Measurements from ENCODE around the gene TNFAIP3.

The TNFAIP3 gene

GRCh38 chr6:137880746-137881521 is 13.9 kb downstream of the TNFAIP3 start:
- no peak for ATAC-seq
- TF ChIP-seq CSDC2 (CRISPR knock-in tag; IDR thresholded peaks at IDR 0.05) (no peak), ZFP3 (CRISPR knock-in tag; IDR thresholded peaks at IDR 0.05) (no peak), TCF4 (CRISPR knock-in tag; IDR thresholded peaks at IDR 0.05; ENCODE audit: borderline replicate concordance) (no peak), ZFP30 (CRISPR knock-in tag; IDR thresholded peaks at IDR 0.05) (no peak), ZC3H10 (CRISPR knock-in tag; IDR thresholded peaks at IDR 0.05) (no peak), SNAI2 (CRISPR knock-in tag; IDR thresholded peaks at IDR 0.05) (no peak)

- TF ChIP-seq POU6F1 (CRISPR knock-in tag; IDR thresholded peaks at IDR 0.05; ENCODE audit: borderline replicate concordance, low read depth) (no peak), ZNF565 (CRISPR knock-in tag; conservative IDR thresholded peaks at IDR 0.05; ENCODE audit: low read depth) (no peak), BACH2 (CRISPR knock-in tag; IDR thresholded peaks at IDR 0.05; ENCODE audit: borderline replicate concordance) (no peak), TCF4 (CRISPR knock-in tag; IDR thresholded peaks at IDR 0.05; ENCODE audit: borderline replicate concordance) (no peak), ARNTL (CRISPR knock-in tag; IDR thresholded peaks at IDR 0.05; ENCODE audit: borderline replicate concordance, low read depth) (no peak), ZC3H10 (CRISPR knock-in tag; IDR thresholded peaks at IDR 0.05) (no peak), GLIS3 (CRISPR knock-in tag; IDR thresholded peaks at IDR 0.05) (no peak)
- TF ChIP-seq, protein P1, sequence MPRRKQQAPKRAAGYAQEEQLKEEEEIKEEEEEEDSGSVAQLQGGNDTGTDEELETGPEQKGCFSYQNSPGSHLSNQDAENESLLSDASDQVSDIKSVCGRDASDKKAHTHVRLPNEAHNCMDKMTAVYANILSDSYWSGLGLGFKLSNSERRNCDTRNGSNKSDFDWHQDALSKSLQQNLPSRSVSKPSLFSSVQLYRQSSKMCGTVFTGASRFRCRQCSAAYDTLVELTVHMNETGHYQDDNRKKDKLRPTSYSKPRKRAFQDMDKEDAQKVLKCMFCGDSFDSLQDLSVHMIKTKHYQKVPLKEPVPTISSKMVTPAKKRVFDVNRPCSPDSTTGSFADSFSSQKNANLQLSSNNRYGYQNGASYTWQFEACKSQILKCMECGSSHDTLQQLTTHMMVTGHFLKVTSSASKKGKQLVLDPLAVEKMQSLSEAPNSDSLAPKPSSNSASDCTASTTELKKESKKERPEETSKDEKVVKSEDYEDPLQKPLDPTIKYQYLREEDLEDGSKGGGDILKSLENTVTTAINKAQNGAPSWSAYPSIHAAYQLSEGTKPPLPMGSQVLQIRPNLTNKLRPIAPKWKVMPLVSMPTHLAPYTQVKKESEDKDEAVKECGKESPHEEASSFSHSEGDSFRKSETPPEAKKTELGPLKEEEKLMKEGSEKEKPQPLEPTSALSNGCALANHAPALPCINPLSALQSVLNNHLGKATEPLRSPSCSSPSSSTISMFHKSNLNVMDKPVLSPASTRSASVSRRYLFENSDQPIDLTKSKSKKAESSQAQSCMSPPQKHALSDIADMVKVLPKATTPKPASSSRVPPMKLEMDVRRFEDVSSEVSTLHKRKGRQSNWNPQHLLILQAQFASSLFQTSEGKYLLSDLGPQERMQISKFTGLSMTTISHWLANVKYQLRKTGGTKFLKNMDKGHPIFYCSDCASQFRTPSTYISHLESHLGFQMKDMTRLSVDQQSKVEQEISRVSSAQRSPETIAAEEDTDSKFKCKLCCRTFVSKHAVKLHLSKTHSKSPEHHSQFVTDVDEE (CRISPR knock-in tag; IDR thresholded peaks at IDR 0.05): no peak
- no peak for ATAC-seq
Measured at GRCh38 chr6:137881522-137881886, 14.4 kb downstream of the TNFAIP3 start.

- no peak for ATAC-seq
- TF ChIP-seq POU6F1 (CRISPR knock-in tag; IDR thresholded peaks at IDR 0.05; ENCODE audit: borderline replicate concordance, low read depth) (no peak), ZFP3 (CRISPR knock-in tag; IDR thresholded peaks at IDR 0.05) (no peak), ZNF565 (CRISPR knock-in tag; conservative IDR thresholded peaks at IDR 0.05; ENCODE audit: low read depth) (no peak), OSR1 (CRISPR knock-in tag; IDR thresholded peaks at IDR 0.05) (no peak), ESRRG (CRISPR knock-in tag; IDR thresholded peaks at IDR 0.05) (no peak), CSDC2 (CRISPR knock-in tag; IDR thresholded peaks at IDR 0.05) (no peak), CSRNP3 (CRISPR knock-in tag; IDR thresholded peaks at IDR 0.05) (no peak), TOX (CRISPR knock-in tag; IDR thresholded peaks at IDR 0.05; ENCODE audit: borderline replicate concordance) (no peak), TCF4 (CRISPR knock-in tag; IDR thresholded peaks at IDR 0.05; ENCODE audit: borderline replicate concordance) (no peak), ZNF8 (CRISPR knock-in tag; IDR thresholded peaks at IDR 0.05) (no peak), ZC3H10 (CRISPR knock-in tag; IDR thresholded peaks at IDR 0.05) (no peak)
- TF ChIP-seq, protein P1 (CRISPR knock-in tag; IDR thresholded peaks at IDR 0.05): no peak
Measured at GRCh38 chr6:137882225-137882961, 15.3 kb downstream of the TNFAIP3 start.

Measured in SK-N-SH treated with all-trans-retinoic acid at 6 μM for 48 hours (cell line).